GM19043 (cell line): Measurements from ENCODE around the gene GALNT6.
"Not testable (repeated sequence)": the region's sequence is repeated elsewhere in the genome, so short reads cannot be mapped to it uniquely, and the experiment has no call there.

Experiments used
- ATAC-seq: cut with Tn5 transposase; IDR thresholded peaks from one replicate; pipeline ENCODE4 v1.9.1; 2021; ENCODE audit warnings: low read depth; ENCODE audit not compliant: unreplicated experiment

The GALNT6 gene

GRCh38 chr12:51324953-51325352 is 66.3 kb downstream of the GALNT6 start:
- ATAC-seq, result no peak

GRCh38 chr12:51323966-51324895 is 67.0 kb downstream of the GALNT6 start, which contains the start of gene BIN2:
Gene BIN2 (minus strand): TSS chr12:51324174. CDS start chr12:51324102, 72 bp downstream.
- peak; percentile 57 for ATAC-seq

GRCh38 chr12:51323317-51323960 is 67.8 kb downstream of the GALNT6 start:
- no peak for ATAC-seq

- ATAC-seq, result no peak
Observed at GRCh38 chr12:51322452-51322851, 68.8 kb downstream of the GALNT6 start.

GRCh38 chr12:51321882-51322281 is 69.3 kb downstream of the GALNT6 start:
- no peak for ATAC-seq

- no peak for ATAC-seq
Observed at GRCh38 chr12:51320695-51321320, 70.4 kb downstream of the GALNT6 start.

GRCh38 chr12:51320311-51320694 is 70.9 kb downstream of the GALNT6 start:
- no peak for ATAC-seq

- ATAC-seq, result no peak
Observed at GRCh38 chr12:51318846-51319599, 72.2 kb downstream of the GALNT6 start.

GRCh38 chr12:51318057-51318806 is 73.0 kb downstream of the GALNT6 start:
- ATAC-seq, result not testable (repeated sequence)

- no peak for ATAC-seq
Observed at GRCh38 chr12:51311389-51311788, 79.8 kb downstream of the GALNT6 start.

GRCh38 chr12:51307655-51308593 is 83.3 kb downstream of the GALNT6 start:
- no peak for ATAC-seq

- no peak for ATAC-seq
Observed at GRCh38 chr12:51306507-51306906, 84.7 kb downstream of the GALNT6 start.
